ENCODE measurements around the gene FCHSD2. TPM values are rescaled to one million over a fixed set of nuclear protein-coding genes. Genes with fewer than 3 reads are reported as not detected.

FCHSD2 gene
- polyA plus RNA-seq, 2 of the 4 experiments (the other 2 are of a cell fraction) = 10.5 to 19.0 TPM

DNA sequence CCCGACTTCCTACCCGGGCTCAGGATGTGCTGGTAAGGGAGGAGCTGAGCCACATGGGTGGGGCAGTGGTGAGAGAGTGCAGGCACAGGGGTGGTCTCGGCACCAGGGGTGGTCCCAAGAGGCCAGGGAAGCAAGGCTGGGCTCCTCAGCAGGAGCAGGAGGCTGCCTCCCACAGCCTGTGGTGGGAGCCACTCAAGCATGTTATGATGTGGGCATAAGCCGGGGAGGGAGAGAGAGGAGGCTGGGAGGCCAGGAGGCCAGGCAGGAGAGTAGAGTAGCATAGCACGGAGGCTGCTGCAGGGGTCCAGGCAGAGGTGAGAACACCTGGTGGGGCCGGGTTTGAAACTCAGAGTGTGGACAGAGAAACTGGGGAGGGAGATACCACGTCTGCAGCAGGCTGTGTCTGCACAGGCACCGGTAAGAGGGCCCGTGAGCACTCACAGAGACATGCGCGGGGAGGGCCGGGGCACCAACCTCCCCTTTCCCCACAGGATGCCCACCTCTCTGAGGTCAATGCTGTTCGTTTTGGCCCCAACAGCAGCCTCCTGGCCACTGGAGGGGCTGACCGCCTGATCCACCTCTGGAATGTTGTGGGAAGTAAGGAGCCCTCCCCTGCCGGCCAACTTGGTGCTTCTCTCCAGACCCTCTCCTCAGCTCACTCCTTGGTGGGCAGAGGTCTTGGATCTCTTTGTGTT, 317.2 kb downstream of the FCHSD2 start:
- TF ChIP-seq HDAC2 (IDR thresholded peaks at IDR 0.05) (no peak), HOXA7 (CRISPR knock-in tag; IDR thresholded peaks at IDR 0.05) (no peak), BHLHE40 (IDR thresholded peaks at IDR 0.05; ENCODE audit: low read depth, low read length) (no peak), E2F6 (IDR thresholded peaks at IDR 0.05; ENCODE audit: borderline replicate concordance, low read depth) (no peak), BCL3 (IDR thresholded peaks at IDR 0.05) (no peak), ZSCAN20 (CRISPR knock-in tag; IDR thresholded peaks at IDR 0.05) (no peak), FOSB (CRISPR knock-in tag; IDR thresholded peaks at IDR 0.05) (no peak), JUNB (IDR thresholded peaks at IDR 0.05) (no peak)
- Histone ChIP-seq H3K9me3 (no peaks in the 10 kb centered on the region), H3K27ac (no peak overlapping the region), H3K4me1 (peaks cover 7% of the 10 kb centered on the region), H3K4me3 (no peak overlapping the region), H3K4me2 (no peak overlapping the region)
- ATAC-seq (no peak), FAIRE-seq (no peak), DNase-seq (ENCODE audit: low read depth in 1 of 2, low spot score in 1 of 2) (no peak)
- ChIA-PET POLR2A (no interaction called here), CTCF (interaction anchor here (0.8 to 15.7 kb wide), 5 partner anchors 13 to 463 kb away, joined by 3 to 339 read pairs (median 31); partner anchors contain the start of gene ATG16L2)
- WGBS (ENCODE audit: missing lambda C conversion rate) = 84% methylated on average over 13 of the region's 15 CpGs

- H3K27ac ChIP-seq = no peak overlapping the region
- TF ChIP-seq NR3C1 (IDR thresholded peaks at IDR 0.05) = no peak
- no peak for TF ChIP-seq HES2 (IDR thresholded peaks at IDR 0.05)
- no peak for TF ChIP-seq ZC3H11A (IDR thresholded peaks at IDR 0.05)
- TF ChIP-seq FOSL2 (IDR thresholded peaks at IDR 0.05) = no peak
- TF ChIP-seq FOSL2 (CRISPR knock-in tag; IDR thresholded peaks at IDR 0.05) = no peak
- TF ChIP-seq ZFP36 (IDR thresholded peaks at IDR 0.05; ENCODE audit: borderline replicate concordance, partially characterized antibody) = no peak
- TF ChIP-seq EHF (CRISPR knock-in tag; IDR thresholded peaks at IDR 0.05) = no peak
- TF ChIP-seq REST (IDR thresholded peaks at IDR 0.05) = no peak
- no peak for TF ChIP-seq BCL3 (IDR thresholded peaks at IDR 0.05)
- POLR2A ChIA-PET = no interaction called here
- FAIRE-seq = no peak
- ATAC-seq = no peak
- no peak for DNase-seq (ENCODE audit: low read depth in 1 of 2, low spot score in 1 of 2)
- no peak overlapping the region for H3K4me3 ChIP-seq
- H3K9me3 ChIP-seq = no peaks in the 10 kb centered on the region
- 81% methylated on average over 7 of the region's 7 CpGs for WGBS (ENCODE audit: missing lambda C conversion rate)
- peaks cover 7% of the 10 kb centered on the region for H3K4me1 ChIP-seq
- no peak overlapping the region for H3K4me2 ChIP-seq
- CTCF ChIA-PET = interaction anchor here (0.8 to 15.7 kb wide), 5 partner anchors 7 to 351 kb away, joined by 3 to 339 read pairs (median 26); partner anchors contain the start of gene ATG16L2
Observed at GRCh38 chr11:72824020-72824419, 318.1 kb downstream of the FCHSD2 start.
